GM12878 (cell line): ENCODE data around the gene PTBP1. TPM values are rescaled to one million over a fixed set of nuclear protein-coding genes. Genes with fewer than 3 reads are reported as not detected.
A peak's percentile ranks its signal among the peaks of the same experiment; 100 is the strongest.

ENCODE experiments used
- ATAC-seq: fragments of 200-7000 bp; cut with Tn5 transposase; 3 replicates; pipeline ENCODE4 v1.9.1; 2020; ENCODE audit warnings: mild to moderate bottlenecking, moderate library complexity
- BruUV-seq: library from RNA; stranded (reverse); fragments of 400-500 nt; replicated peaks from 2 replicates; lab custom pipeline; 2021; lab: Mats Ljungman, UMichigan
- CTCF ChIA-PET: fragments of 300-600 bp; sonication (Branson Sonifier 250); formaldehyde crosslinking; extraction: SDS; loops from one replicate; lab custom pipeline; 2021; ENCODE audit warnings: inconsistent platforms; lab: Yijun Ruan, JAX
- POLR2A ChIA-PET: fragments of 350-600 bp; formaldehyde crosslinking; extraction: SDS; loops from one replicate; lab custom pipeline; 2021; ENCODE audit warnings: inconsistent platforms; lab: Charles Lee
- RAD21 ChIA-PET: fragments of 300-600 bp; sonication (Branson Sonifier 250); formaldehyde crosslinking; loops from one replicate; lab custom pipeline; 2023; ENCODE audit warnings: antibody characterized with exemption; ENCODE audit not compliant: unreplicated experiment; lab: Charles Lee
- SMC1A ChIA-PET: fragments of 300-600 bp; sonication (Branson Sonifier 250); formaldehyde crosslinking; loops from one replicate; lab custom pipeline; 2023; ENCODE audit not compliant: unreplicated experiment, uncharacterized antibody; lab: Charles Lee
- DNase-seq: peaks from one replicate; pipeline ENCODE4 v3.0.0-alpha.2; 2011; ENCODE audit warnings: low read depth, low spot score
- FAIRE-seq: peaks from 3 replicates; lab custom pipeline; 2011; peaks lifted over from hg19 to GRCh38; lab: Jason Lieb, UNC
- H2AFZ ChIP-seq: 2 replicates; pipeline ENCODE4 v1.6.0; 2011; ENCODE audit warnings: low read depth, low read length, control low read depth; ENCODE audit not compliant: control insufficient read depth
- H3K27ac ChIP-seq: 2 replicates; pipeline ENCODE4 v1.5.1; 2011; ENCODE audit warnings: control low read depth; ENCODE audit not compliant: control insufficient read depth, insufficient read depth
- H3K27me3 ChIP-seq, 2 experiments: replicated peaks in 1 of 2; 2 replicates each; pipeline versions ENCODE4 v1.6.0 to v1.6.1; 2011; ENCODE audit warnings: low read length in 1 of 2; ENCODE audit not compliant: control insufficient read depth in 2 of 2, insufficient read depth in 2 of 2
- H3K36me3 ChIP-seq, 2 experiments: 2 replicates each; pipeline ENCODE4 v1.5.1; 2011; ENCODE audit warnings: low read length in 1 of 2; ENCODE audit not compliant: control insufficient read depth in 2 of 2, insufficient read depth in 2 of 2
- H3K4me1 ChIP-seq: 2 replicates; pipeline ENCODE4 v1.6.1; 2011; ENCODE audit warnings: mild to moderate bottlenecking, low read length, moderate library complexity, mixed read lengths; ENCODE audit not compliant: control insufficient read depth, insufficient read depth
- H3K4me2 ChIP-seq: 2 replicates; pipeline ENCODE4 v1.6.0; 2011; ENCODE audit warnings: control low read depth; ENCODE audit not compliant: control insufficient read depth, insufficient read depth
- H3K4me3 ChIP-seq: fragments of 200-600 bp; sonication (generic); 2 replicates; pipeline ENCODE4 v1.5.1; 2016
- H3K79me2 ChIP-seq: 2 replicates; pipeline ENCODE4 v1.6.0; 2011; ENCODE audit warnings: low read length; ENCODE audit not compliant: control insufficient read depth, insufficient read depth
- H3K9ac ChIP-seq: 2 replicates; pipeline ENCODE4 v1.8.0; 2011; ENCODE audit warnings: low read length, control low read depth, mixed read lengths; ENCODE audit not compliant: control insufficient read depth, insufficient read depth
- H3K9me3 ChIP-seq: replicated peaks from 3 replicates; pipeline ENCODE4 v1.5.1; 2011; ENCODE audit warnings: mild to moderate bottlenecking, low read length; ENCODE audit not compliant: control insufficient read depth, insufficient read depth
- H4K20me1 ChIP-seq: 2 replicates; pipeline ENCODE4 v1.6.0; 2011; ENCODE audit not compliant: control insufficient read depth, insufficient read depth
- FOXM1 ChIP-seq: IDR thresholded peaks from 2 replicates; pipeline ENCODE4 v1.6.1; 2012; ENCODE audit warnings: low read depth, mild to moderate bottlenecking, inconsistent platforms, low read length, moderate library complexity
- POLR2A ChIP-seq: IDR thresholded peaks from 2 replicates; pipeline ENCODE4 v1.6.1; 2011; ENCODE audit warnings: low read depth, mild to moderate bottlenecking, low read length
- POLR2AphosphoS5 ChIP-seq: IDR thresholded peaks from 2 replicates; pipeline ENCODE4 v1.6.1; 2011; ENCODE audit warnings: mild to moderate bottlenecking, low read length, inconsistent platforms
- RAD21 ChIP-seq: IDR thresholded peaks from 2 replicates; pipeline ENCODE4 v1.6.1; 2011; ENCODE audit warnings: mild to moderate bottlenecking, low read depth, low read length, moderate library complexity; ENCODE audit not compliant: insufficient read depth
- WGBS: methylation state at CpG from one replicate; pipeline ENCODE4 v1.1.6; 2016; ENCODE audit warnings: low lambda C conversion rate; ENCODE audit not compliant: insufficient replicate concordance, insufficient coverage; ENCODE audit errors: missing lambda C conversion rate; 5-methylcytosine and 5-hydroxymethylcytosine counted together
- in situ Hi-C: fragments of 300-500 bp; cut with MboI; formaldehyde crosslinking; loops from 9 replicates; pipeline ENCODE4 v1.14.3; 2018; ENCODE audit warnings: mixed read lengths
- intact Hi-C: fragments of 100-400 bp; cut with micrococcal nuclease; formaldehyde crosslinking; loops from one replicate; pipeline ENCODE4 v1.14.2; 2022; ENCODE audit not compliant: unreplicated experiment
- polyA plus RNA-seq, 11 experiments: library from polyadenylated mRNA; depleted of rRNA in 4 of 11; unstranded in 6 of 11; stranded (reverse) in 5 of 11; fragments of >200 nt; fragmentation: Nextera tagmentation in 4 of 11; fragmentation: Illumina TruSeq in 1 of 11; extraction: Ambion mirVana in 4 of 11; extraction: Trizol in 1 of 11; gene quantifications; 1 replicate in 1 of 11; 2 replicates in 10 of 11; pipeline versions ENCODE4 v1.2.1 to v1.2.3, GENCODE V29; 2011 to 2016; ENCODE audit warnings: inconsistent platforms in 2 of 11, missing spikeins in 2 of 11, low read depth in 1 of 11
- total RNA-seq, 4 experiments: library from RNA; depleted of rRNA in 3 of 4; stranded (reverse); fragments of >200 nt in 3 of 4; fragmentation: Illumina TruSeq in 1 of 4; extraction: Trizol in 1 of 4; gene quantifications; 2 replicates each; pipeline versions ENCODE4 v1.2.1 to v1.2.3, GENCODE V29; 2013 to 2021
- TF ChIP-seq, protein P1 (sequence below): IDR thresholded peaks from 2 replicates; pipeline ENCODE4 v1.6.1; 2012; ENCODE audit warnings: improper control_type of control experiment, low read depth, low read length; ENCODE audit not compliant: insufficient replicate concordance

The PTBP1 gene
- total and polyA plus RNA-seq, 10 of the 15 experiments (the other 5 are each of a cell fraction or from before 2014, with no cell fraction given) = 13.1 to 532 (median 217) TPM

DNA sequence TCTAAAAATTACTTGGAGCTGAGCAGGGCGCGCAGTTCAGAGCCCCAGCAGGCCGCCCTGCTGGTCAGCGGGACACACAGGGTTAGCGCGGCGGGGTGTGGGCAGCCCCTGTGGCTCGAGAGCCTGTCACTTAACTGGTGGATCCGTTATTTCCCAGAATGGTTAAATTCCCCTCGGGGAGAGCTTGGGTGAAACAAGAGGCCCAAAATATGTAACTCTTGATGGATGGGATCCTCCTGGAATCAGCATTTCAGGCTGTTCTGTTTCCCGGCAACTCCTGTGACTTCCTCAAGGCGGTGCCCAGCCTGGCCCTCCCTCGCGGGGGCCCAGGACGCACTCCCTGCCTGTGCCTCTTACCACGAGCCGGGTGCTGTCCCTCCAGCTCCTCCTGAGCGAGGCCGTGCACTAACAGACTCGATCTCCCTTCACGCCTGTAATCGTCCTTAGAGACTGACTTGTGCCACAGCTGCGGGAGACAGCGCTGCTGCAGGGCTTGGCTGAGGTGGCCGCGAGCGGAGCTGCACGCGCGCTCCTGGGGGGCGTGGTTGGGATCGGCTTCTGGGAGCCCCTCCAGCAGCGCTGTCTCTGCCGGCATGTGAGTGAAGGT lies 9.7 kb downstream of the PTBP1 start:
- ChIA-PET SMC1A (no interaction called here), POLR2A (no interaction called here)
- Histone ChIP-seq H3K27ac (no peak overlapping the region), H4K20me1 (peaks cover 8% of the 10 kb centered on the region; the same call in 1 of the 2 replicates), H3K79me2 (peaks cover 28% of the 10 kb centered on the region), H3K4me3 (no peak overlapping the region), H3K9ac (no peak overlapping the region), H3K4me2 (no peak overlapping the region)
- DNase-seq (no peak), ATAC-seq (no peak), FAIRE-seq (no peak)
- no TSS peak for BruUV-seq
- TF ChIP-seq, protein P1, sequence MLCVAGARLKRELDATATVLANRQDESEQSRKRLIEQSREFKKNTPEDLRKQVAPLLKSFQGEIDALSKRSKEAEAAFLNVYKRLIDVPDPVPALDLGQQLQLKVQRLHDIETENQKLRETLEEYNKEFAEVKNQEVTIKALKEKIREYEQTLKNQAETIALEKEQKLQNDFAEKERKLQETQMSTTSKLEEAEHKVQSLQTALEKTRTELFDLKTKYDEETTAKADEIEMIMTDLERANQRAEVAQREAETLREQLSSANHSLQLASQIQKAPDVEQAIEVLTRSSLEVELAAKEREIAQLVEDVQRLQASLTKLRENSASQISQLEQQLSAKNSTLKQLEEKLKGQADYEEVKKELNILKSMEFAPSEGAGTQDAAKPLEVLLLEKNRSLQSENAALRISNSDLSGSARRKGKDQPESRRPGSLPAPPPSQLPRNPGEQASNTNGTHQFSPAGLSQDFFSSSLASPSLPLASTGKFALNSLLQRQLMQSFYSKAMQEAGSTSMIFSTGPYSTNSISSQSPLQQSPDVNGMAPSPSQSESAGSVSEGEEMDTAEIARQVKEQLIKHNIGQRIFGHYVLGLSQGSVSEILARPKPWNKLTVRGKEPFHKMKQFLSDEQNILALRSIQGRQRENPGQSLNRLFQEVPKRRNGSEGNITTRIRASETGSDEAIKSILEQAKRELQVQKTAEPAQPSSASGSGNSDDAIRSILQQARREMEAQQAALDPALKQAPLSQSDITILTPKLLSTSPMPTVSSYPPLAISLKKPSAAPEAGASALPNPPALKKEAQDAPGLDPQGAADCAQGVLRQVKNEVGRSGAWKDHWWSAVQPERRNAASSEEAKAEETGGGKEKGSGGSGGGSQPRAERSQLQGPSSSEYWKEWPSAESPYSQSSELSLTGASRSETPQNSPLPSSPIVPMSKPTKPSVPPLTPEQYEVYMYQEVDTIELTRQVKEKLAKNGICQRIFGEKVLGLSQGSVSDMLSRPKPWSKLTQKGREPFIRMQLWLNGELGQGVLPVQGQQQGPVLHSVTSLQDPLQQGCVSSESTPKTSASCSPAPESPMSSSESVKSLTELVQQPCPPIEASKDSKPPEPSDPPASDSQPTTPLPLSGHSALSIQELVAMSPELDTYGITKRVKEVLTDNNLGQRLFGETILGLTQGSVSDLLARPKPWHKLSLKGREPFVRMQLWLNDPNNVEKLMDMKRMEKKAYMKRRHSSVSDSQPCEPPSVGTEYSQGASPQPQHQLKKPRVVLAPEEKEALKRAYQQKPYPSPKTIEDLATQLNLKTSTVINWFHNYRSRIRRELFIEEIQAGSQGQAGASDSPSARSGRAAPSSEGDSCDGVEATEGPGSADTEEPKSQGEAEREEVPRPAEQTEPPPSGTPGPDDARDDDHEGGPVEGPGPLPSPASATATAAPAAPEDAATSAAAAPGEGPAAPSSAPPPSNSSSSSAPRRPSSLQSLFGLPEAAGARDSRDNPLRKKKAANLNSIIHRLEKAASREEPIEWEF = no peak
- TF ChIP-seq RAD21 = no peak
- no peak for TF ChIP-seq FOXM1
- peak; percentile 57 for TF ChIP-seq POLR2AphosphoS5
- TF ChIP-seq POLR2A = peak; percentile 64
- TF ChIP-seq, all 136 proteins: peak for 2
- RAD21 ChIA-PET = no interaction called here
- no peaks in the 10 kb centered on the region for H3K4me1 ChIP-seq
- peaks cover 36 to 70% of the 10 kb centered on the region in 2 experiments; a peak in 3 of 4 replicates for H3K36me3 ChIP-seq
- WGBS = 93% methylated on average over 34 of the region's 34 CpGs
- intact Hi-C loops = no loop called here
- no peak overlapping the region for H2AFZ ChIP-seq
- CTCF ChIA-PET = no interaction called here
- in situ Hi-C loops = no loop called here
- no peaks in the 10 kb centered on the region for H3K9me3 ChIP-seq
- no peaks in the 10 kb centered on the region for H3K27me3 ChIP-seq
